Left kidney (tissue), 2 donors: ENCODE measurements around the gene SPHKAP. TPM values are rescaled to one million over a fixed set of nuclear protein-coding genes. Genes with fewer than 3 reads are reported as not detected.
"Not testable (repeated sequence)": the region's sequence is repeated elsewhere in the genome, so short reads cannot be mapped to it uniquely, and the experiment has no call there.

Experiments used
- DNase-seq: peaks from one replicate; pipeline ENCODE4 v3.0.0-alpha.2; 2013
- polyA plus RNA-seq: library from polyadenylated mRNA; unstranded; fragments of 120-200 nt; gene quantifications from one replicate; pipeline ENCODE4 v1.2.1, GENCODE V29; 2013; ENCODE audit not compliant: insufficient read length

Gene SPHKAP
- polyA plus RNA-seq, 1 donor = 4.2 TPM

DNA sequence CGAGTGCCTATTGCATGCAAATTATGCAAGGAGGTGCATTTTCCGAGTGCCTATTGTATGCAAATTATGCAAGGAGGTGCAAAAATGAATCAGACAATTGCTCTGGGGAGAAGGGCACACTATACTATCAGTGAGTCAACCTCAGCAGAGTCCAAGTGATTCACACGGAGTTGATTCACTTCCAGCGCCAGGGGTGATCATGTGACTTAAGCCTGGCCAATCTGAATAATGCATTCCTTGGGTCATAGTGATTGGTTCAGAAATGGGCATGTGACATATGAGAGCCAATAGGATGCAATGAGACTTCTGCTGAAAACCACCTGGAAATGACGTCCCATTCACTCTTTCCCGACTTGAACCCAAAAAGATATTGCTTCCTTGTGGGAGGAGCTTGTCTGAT is 157.9 kb downstream of the SPHKAP start:
- no peak for DNase-seq

DNA sequence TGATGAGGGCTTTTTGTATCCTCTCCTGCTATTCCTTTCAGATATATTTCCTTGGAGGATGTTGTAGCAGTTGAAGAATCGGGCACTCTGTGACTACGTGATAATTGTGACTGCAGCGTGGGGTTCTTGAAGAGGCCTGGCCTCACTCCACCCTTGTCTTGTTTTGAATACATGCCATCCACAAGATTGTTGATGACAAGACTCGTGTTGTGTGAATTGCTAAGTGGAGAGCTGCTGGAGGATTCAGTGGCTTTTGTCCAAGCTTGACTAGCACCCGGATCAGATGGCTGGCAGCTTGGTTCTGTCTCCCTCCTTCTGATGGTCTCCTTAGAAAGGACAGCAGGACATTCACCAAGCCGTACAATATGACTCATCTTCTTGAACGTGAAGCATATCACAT is 163.2 kb downstream of the SPHKAP start:
- DNase-seq = no peak

DNA sequence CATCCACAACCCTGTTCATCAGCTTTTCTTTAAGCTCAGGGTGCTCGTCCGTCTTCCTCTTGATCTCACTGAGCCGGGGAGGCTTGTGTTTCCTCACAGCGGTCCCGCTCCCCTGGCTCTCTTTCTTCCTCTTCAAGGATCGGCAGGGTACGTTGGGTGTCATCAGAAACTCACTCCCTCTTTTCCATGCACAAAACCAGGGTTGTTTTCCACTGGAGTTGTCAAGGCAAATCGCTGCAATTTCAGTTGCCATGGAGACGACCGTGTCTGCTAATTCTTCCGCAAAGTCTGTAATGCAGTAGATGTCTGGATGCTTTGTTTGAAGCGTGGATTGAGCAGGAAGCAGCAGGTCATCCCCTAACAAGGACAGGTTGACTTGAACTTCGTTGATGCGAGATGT is 163.7 kb downstream of the SPHKAP start:
- no peak for DNase-seq

DNA sequence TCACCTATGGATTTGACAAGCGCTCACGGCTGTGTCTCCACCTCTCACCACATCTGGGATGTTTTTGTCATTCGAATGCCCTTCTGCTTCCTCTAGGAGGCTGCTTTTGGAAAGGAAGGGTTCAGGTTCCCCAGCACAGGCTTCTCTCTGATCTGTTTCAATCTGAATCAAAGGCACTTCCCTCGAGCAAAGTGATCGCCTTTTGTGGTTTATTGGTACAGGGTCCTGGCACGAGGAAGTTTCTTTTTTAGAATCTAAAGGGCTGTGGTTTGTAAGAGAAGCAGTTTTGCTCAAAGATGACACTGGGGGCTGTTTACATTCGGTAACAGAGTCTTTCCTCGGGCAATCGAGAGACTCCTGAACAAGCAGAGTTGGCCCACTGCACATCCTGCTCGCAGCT is 165.1 kb downstream of the SPHKAP start:
- DNase-seq = no peak

DNA sequence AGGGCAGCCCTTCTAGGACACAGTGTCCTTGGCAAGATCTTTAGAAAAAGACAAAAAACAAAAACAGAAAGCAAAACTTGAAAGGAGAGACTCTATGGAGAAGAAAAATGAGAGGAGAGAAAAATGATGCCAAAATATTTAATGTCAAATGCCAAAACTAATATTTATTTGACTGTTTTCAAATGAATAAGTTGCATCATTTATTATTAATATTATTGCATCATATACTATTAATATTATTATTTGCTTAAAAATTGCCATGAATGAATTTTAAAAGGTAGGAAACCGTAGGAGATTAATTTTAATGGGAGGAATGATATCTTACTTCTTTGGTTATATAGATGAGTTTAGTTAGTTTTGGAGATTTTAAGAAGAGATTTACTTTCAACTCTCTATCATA is 165.7 kb downstream of the SPHKAP start:
- no peak for DNase-seq

DNA sequence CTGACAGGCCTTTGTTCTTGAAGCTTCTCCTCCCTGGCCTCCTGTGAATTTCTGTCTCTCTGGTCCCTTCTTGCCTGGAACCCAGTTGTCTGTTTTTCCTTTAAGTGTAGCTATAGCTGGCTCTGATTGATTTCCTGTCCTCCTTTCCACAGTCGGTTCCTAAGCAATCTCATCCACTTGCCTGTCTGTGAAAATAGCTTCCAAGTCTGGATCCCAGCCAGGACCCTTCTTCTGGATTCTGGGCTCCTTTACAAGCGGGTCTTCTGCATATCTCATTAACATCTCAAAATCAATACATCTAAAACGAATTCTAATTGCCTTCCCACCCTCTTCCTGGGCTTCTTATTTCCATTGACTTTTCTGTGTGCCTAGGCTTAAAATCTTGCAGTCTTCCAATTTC is 185.1 kb downstream of the SPHKAP start:
- no peak for DNase-seq

DNA sequence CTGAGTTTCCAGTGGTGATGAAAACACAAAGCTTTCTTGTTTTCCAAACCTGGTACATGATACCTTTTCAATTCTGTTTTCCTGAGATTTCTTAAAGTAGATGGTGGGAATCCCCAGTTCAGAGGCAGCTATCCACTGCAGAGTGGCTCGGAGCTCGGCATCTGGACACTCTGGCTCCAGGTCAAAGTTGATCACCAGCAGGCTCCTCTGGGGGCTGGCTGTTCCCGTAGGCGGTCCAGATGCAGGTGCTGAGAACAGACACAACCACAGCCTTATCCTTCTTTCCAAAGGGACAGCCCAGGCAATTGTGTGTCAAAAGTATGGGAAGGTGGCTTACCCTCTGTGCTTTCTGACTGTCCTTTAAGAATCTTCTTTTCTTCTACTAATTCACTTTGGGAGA is 190.6 kb downstream of the SPHKAP start:
- DNase-seq = no peak

DNA sequence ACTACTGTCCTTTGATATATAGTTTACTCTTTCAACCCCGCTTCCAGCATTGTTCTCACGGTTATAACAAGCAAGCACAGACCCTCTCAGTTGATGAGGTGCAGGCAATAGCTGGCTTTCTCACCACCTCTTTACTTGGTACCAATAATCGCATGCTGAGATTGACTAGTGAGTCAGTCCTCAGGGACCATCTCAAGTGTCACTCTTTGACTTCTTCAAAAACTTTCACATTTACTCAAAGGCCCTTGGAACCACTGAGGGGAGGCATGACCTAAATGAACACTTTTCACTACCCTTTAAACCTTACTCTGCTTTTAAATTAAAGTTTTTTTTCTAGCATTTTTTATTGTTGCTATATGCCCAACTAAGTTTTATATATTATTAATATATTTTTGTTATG is 208.2 kb downstream of the SPHKAP start:
- no peak for DNase-seq

DNA sequence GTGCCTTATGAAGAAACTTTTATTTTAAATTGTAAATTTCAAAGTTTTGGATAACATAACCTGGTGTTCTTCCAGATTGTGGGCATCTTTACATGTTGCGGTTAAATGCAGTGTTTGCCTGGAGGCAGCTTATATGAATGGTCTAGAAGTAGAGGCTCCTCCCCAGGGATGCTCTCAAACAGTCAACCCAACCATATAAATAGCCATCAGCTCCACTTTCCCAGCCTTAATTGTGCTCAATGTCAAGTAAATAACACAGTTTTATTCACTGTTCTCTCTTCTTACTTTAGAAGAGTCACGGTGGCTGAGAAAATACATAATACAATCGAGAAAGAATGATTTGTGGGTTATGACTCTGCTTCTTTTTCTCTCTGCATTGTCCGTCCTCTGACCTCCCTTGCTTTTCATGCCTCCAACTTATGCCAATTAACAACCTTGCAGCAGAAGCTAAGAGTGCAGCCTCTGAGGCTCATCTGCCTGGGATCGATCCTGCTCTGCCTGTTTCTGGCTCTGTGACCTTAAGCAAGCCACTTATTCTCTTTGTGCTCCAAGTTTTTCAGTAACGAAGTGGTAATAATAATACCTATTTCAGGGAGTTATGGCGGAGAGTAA is 209.8 kb downstream of the SPHKAP start:
- no peak for DNase-seq

DNA sequence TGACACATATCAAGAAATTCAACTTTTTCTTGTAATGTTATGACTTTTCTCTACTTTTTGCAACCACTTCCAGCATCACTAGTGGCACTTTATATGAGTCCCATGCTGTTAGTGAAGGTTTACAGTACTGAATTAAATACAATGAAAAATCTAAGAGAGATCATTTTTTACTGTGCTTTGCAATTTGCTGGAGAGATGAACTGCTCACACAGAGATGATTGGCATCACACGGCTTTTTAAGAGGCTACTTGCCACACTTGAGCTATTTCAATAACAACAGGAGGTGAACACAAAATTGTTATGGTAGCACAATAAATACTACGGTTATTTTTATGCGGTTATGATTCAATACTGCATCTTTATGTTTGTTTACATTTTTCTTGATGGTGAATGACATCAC is 221.2 kb downstream of the SPHKAP start:
- DNase-seq = no peak

DNA sequence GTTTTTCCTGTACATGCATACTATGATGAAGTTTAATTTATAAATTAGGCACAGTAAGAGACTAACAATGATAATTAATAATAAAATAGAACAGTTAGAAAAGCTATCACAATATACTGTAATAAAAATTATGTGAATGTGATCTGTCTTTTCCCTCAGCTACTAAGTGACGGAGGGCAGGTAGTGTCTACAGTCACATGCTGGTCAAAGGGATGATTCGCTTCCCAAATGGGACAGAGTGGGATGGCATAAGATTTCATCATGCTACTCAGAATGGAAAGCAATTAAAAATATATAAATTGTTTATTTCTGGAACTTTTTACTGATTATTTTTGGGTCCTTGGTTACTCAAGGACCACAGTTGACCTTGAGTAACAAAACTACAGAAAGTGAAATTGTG is 238.5 kb downstream of the SPHKAP start:
- DNase-seq = no peak

DNA sequence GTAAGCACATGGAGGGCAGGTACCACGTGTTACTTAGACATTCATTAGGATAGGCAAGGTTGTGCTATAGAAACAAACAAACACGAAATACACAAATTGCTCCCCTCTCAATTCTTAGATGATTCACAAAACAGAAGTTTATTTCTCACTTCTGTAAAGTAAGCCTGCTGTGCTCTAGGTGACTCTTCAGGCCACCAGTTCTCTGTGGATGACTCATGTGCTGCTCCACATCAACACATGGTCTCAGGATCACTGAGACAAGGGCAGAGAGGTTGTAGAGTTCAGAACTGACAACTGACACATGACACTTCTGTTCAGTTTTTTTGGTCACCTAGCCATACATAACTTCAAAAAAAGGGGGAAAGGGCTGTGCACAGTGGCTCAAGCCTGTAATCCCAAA is 239.5 kb downstream of the SPHKAP start:
- no peak for DNase-seq

DNA sequence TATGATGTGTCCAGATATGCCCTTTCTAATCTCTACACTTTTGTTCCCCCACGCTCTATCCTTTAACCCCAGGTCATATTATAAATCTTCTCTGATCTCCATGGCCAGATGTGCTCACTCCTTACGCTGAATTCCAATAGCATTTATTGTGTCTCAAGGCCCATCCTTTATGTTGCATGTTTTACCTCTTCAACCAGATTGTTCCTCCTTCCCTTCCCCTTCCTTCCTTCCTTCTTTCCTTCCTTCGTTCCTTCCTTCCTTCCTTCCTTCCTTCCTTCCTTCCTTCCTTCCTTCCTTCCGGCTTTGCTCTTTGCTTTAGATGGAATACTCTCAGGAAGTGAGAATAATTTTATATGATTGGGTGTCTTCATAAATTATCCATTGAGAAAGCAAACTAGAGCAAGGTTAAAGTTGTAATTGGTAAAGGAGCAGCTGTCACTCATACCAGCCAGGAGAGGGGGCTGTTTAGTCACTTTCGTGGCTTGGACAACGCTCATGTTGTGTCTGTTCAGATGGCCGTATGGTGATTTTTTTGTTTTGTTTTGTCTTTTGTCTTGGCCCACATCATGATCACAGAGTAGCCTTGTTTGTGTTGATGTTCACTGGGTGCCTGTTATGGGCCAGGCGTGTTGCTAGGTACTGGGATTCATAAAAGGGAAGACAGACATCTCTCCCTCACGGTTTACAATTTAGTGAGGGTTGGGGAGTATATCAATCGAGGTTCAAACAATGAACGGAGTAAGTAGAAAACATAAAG is 242.0 kb downstream of the SPHKAP start:
- DNase-seq = peak; percentile 11

DNA sequence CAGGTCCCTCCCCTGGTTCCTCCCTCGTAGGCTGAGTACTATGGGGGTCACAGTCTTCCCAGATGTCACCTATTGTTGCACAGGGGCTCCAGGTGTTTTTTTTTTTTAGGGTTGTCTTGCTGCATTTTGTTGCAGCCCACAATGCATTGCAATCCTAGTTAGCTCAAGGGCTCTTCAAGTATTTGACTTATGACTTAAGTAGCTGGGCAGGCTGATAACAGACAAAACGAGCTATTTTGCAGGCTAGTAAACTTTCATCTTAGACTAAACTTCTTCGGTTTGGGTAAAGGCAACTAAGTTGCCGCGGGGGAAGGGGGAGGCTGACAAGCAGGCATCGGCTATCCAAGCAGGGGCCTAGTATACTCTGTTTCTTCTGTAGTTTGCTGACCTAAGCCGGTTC is 245.2 kb downstream of the SPHKAP start:
- not testable (repeated sequence) for DNase-seq

DNA sequence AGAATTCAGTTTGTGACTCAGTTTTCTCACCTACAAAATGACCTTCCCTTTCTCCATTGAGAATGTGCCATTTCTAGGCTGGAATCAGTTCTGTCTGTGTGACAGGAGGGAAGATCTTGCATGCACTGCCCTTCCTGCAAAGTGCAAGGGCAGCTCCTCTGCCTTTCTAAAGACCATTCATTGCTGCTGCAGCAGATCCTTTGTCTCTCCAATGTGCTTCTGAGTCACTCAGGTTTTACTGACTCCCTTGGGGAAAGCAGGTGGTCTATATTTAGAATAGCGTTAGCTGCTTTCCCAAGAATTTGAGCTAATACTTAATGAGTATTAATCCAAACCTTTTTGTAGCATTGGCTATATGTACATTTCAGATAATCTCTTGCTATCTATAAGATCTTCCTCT is 247.6 kb downstream of the SPHKAP start:
- DNase-seq = no peak

DNA sequence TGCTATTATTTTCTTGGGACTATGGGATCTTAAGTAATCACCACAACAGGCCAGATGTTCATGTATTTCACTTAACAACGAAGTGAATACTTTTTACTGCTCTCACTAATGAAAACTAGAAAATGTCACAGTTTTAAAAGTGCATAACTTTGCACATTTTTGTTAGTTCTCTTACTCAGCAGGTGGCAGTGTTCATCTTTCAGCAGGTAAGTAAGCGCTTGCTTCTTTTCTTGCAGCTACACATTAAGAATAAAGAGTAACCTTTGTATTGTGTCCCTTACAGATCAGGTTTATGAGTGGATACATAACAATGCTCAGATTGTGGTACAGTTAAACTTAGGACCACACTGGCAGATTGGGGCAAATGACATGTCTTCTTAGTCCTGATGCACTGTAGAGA is 249.1 kb downstream of the SPHKAP start:
- no peak for DNase-seq

DNA sequence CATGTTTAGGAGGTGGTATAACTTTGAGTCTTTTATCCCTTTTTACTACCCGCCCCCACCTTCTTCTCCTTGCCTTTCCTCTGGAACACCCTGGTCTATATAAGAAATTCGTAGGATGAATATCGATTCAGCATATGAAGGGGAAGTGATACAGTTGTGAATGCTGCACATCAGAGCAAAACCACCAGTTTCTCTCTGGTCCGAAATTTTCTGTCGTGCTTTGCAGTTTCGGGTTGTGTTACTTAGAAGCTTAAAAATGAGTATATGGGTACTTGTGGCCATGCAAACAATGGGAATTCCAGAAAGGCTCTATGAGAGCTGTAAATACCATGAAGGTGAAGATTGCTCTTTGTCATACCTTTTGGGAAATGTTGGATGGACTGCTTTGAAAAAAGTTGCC is 249.5 kb downstream of the SPHKAP start:
- no peak for DNase-seq
